ENCODE data around the gene SYT2. TPM values are rescaled to one million over a fixed set of nuclear protein-coding genes. Genes with fewer than 3 reads are reported as not detected.

SYT2 gene
- total and polyA plus RNA-seq, 9 of the 15 experiments (the other 6 are each of a cell fraction or from before 2014, with no cell fraction given), result not detected

DNA sequence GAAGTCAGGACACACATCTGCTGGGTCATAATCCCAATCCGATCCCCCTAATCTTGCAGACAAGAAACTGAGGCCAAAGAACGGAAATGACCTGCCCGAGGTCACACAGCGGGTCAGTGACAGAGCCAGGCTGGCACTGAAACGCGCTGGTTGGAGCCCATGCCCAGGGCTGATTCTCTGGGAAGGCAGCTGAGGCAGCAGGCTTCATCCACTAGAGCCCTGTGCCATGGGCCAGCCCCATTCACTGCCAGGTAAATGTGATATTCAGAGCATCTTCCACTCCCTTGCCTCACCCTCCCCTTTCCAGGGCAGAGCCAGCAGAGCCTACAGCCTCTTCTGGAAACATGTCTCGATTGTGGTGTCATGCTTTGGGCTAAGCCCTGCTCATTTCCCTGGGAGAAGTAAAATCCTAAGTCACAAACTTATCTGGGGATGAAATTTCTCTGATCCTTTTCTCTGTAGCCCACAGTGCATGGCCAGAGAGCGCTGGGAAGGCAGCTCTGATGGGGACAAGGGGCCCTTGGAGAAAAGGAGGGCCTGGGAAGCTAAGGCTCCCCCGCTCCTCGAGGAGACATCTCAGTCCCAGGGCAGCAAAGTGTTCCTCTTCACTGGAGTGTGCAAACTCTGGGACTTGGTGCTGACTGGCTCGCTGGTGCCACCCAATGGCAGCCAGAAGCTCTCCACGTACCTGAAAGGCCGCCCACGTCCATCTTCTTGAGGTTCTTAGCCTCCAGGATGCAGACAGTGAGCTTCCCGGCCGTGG, 110.4 kb downstream of the SYT2 start (continued):
- TF ChIP-seq, protein P1, sequence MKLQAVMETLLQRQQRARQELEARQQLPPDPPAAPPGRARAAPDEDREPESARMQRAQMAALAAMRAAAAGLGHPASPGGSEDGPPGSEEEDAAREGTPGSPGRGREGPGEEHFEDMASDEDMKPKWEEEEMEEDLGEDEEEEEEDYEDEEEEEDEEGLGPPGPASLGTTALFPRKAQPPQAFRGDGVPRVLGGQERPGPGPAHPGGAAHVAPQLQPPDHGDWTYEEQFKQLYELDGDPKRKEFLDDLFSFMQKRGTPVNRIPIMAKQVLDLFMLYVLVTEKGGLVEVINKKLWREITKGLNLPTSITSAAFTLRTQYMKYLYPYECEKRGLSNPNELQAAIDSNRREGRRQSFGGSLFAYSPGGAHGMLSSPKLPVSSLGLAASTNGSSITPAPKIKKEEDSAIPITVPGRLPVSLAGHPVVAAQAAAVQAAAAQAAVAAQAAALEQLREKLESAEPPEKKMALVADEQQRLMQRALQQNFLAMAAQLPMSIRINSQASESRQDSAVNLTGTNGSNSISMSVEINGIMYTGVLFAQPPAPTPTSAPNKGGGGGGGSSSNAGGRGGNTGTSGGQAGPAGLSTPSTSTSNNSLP (IDR thresholded peaks at IDR 0.05; ENCODE audit: borderline replicate concordance, low read depth, low read length), result no peak
- TF ChIP-seq, protein P2, sequence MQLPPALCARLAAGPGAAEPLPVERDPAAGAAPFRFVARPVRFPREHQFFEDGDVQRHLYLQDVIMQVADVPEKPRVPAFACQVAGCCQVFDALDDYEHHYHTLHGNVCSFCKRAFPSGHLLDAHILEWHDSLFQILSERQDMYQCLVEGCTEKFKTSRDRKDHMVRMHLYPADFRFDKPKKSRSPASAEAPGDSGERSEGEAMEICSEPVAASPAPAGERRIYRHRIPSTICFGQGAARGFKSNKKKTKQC (CRISPR knock-in tag; IDR thresholded peaks at IDR 0.05), result no peak
- TF ChIP-seq PCBP2 (IDR thresholded peaks at IDR 0.05; ENCODE audit: low read depth, low read length, poor library complexity, severe bottlenecking), result no peak
- TF ChIP-seq, protein P3, sequence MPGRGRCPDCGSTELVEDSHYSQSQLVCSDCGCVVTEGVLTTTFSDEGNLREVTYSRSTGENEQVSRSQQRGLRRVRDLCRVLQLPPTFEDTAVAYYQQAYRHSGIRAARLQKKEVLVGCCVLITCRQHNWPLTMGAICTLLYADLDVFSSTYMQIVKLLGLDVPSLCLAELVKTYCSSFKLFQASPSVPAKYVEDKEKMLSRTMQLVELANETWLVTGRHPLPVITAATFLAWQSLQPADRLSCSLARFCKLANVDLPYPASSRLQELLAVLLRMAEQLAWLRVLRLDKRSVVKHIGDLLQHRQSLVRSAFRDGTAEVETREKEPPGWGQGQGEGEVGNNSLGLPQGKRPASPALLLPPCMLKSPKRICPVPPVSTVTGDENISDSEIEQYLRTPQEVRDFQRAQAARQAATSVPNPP (IDR thresholded peaks at IDR 0.05; ENCODE audit: borderline replicate concordance, insufficient read depth, insufficient read length), result no peak
- TF ChIP-seq ESRRB (CRISPR knock-in tag; IDR thresholded peaks at IDR 0.05; ENCODE audit: borderline replicate concordance), result no peak
- no peak for TF ChIP-seq ZNF143 (CRISPR knock-in tag; IDR thresholded peaks at IDR 0.05)
- no peak for TF ChIP-seq TCF7 (IDR thresholded peaks at IDR 0.05; ENCODE audit: borderline replicate concordance)
- TF ChIP-seq RB1 (IDR thresholded peaks at IDR 0.05; ENCODE audit: low read depth), result peak; percentile 68; the same call in 1 of the 2 replicates
- TF ChIP-seq, protein P4, sequence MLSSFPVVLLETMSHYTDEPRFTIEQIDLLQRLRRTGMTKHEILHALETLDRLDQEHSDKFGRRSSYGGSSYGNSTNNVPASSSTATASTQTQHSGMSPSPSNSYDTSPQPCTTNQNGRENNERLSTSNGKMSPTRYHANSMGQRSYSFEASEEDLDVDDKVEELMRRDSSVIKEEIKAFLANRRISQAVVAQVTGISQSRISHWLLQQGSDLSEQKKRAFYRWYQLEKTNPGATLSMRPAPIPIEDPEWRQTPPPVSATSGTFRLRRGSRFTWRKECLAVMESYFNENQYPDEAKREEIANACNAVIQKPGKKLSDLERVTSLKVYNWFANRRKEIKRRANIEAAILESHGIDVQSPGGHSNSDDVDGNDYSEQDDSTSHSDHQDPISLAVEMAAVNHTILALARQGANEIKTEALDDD (IDR thresholded peaks at IDR 0.05), result no peak
- no peak for TF ChIP-seq MCM3 (IDR thresholded peaks at IDR 0.05)
- TF ChIP-seq SMC3 (conservative IDR thresholded peaks at IDR 0.05; ENCODE audit: insufficient read depth, low read depth, low read length), result peak; percentile 93
- peak; percentile 36; the same call in 1 of the 2 replicates for TF ChIP-seq ZNF24 (IDR thresholded peaks at IDR 0.05)
- no peak for TF ChIP-seq POU5F1 (IDR thresholded peaks at IDR 0.05; ENCODE audit: borderline replicate concordance, low read depth, low read length, partially characterized antibody)
- TF ChIP-seq RBM14 (IDR thresholded peaks at IDR 0.05; ENCODE audit: borderline replicate concordance, insufficient read depth, low read depth, low read length), result no peak
- 0 out of 2 replicates have a peak, but pooled peaks have one; percentile 23 for TF ChIP-seq ARID2 (IDR thresholded peaks at IDR 0.05)
- no peak for TF ChIP-seq ZNF76 (CRISPR knock-in tag; IDR thresholded peaks at IDR 0.05; ENCODE audit: borderline replicate concordance)
- TF ChIP-seq FOXA3 (CRISPR knock-in tag; conservative IDR thresholded peaks at IDR 0.05 in 1 of 2, IDR thresholded peaks at IDR 0.05 in 1 of 2), result no peak
- no peak for TF ChIP-seq DNMT1 (IDR thresholded peaks at IDR 0.05)
- TF ChIP-seq PRMT5 (CRISPR knock-in tag; IDR thresholded peaks at IDR 0.05), result no peak
- no peak for TF ChIP-seq ZNF668 (CRISPR knock-in tag; IDR thresholded peaks at IDR 0.05)
- no peak for TF ChIP-seq ZNF444 (CRISPR knock-in tag; IDR thresholded peaks at IDR 0.05)
- no peak for TF ChIP-seq BRCA1 (IDR thresholded peaks at IDR 0.05)
- no peak for TF ChIP-seq BRCA1 (CRISPR knock-in tag; IDR thresholded peaks at IDR 0.05)
